ENCODE measurements around the gene B3GAT2.

DNA sequence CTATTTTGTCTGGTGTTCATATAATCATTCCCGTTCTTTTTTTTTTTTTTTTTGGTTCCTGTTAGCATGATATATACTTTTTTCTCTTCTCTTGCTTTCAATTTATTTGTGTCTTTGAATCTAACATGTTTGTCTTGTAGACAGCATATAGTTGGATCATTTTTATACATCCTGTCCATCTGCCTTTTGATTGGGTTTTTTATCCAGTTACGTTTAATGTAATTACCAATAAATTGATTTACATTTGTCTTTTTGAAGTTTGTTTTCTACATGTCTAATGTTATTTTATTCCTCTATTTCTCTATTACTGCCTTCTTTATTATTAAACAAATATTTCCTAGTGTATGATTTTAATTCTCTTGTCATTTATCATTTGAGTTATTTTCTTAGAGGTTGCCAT lies 84.4 kb downstream of the B3GAT2 start:
- TF ChIP-seq EZH2 (IDR thresholded peaks at IDR 0.05; ENCODE audit: borderline replicate concordance) (no peak), EZH2phosphoT487 (IDR thresholded peaks at IDR 0.05; ENCODE audit: low read depth, severe bottlenecking, unreplicated experiment) (no peak)

Data from hepatocyte (in vitro differentiated cells).